GM08714 (cell line): ENCODE data around the gene TNS3.

Source experiments
- H3K4me3 ChIP-seq: fragments of 200-500 bp; sonication (Bioruptor generic); 2 replicates; pipeline ENCODE4 v1.5.1; 2014; ENCODE audit warnings: mild to moderate bottlenecking, low read length, inconsistent platforms
- ZNF274 ChIP-seq: IDR thresholded peaks from 2 replicates; pipeline ENCODE4 v1.6.1; 2012; ENCODE audit warnings: mild to moderate bottlenecking, low read depth, low read length

TNS3 gene

GRCh38 chr7:47389171-47389922, 192.6 kb downstream of the TNS3 start:
- no peak overlapping the region for H3K4me3 ChIP-seq
- no peak for TF ChIP-seq ZNF274

GRCh38 chr7:47387506-47387905, 194.4 kb downstream of the TNS3 start:
- TF ChIP-seq ZNF274, result no peak
- H3K4me3 ChIP-seq, result no peak overlapping the region

- no peak overlapping the region for H3K4me3 ChIP-seq
- no peak for TF ChIP-seq ZNF274
Measured at GRCh38 chr7:47386273-47386835, 195.6 kb downstream of the TNS3 start.

GRCh38 chr7:47385536-47386125, 196.3 kb downstream of the TNS3 start:
- H3K4me3 ChIP-seq, result no peak overlapping the region
- no peak for TF ChIP-seq ZNF274

GRCh38 chr7:47384755-47385535, 197.0 kb downstream of the TNS3 start:
- no peak for TF ChIP-seq ZNF274
- no peak overlapping the region for H3K4me3 ChIP-seq

- H3K4me3 ChIP-seq, result no peak overlapping the region
- TF ChIP-seq ZNF274, result no peak
Measured at GRCh38 chr7:47383696-47384445, 198.0 kb downstream of the TNS3 start.

- TF ChIP-seq ZNF274, result no peak
- no peak overlapping the region for H3K4me3 ChIP-seq
Measured at GRCh38 chr7:47383072-47383471, 198.8 kb downstream of the TNS3 start.

- H3K4me3 ChIP-seq, result no peak overlapping the region
- no peak for TF ChIP-seq ZNF274
Measured at GRCh38 chr7:47382200-47382599, 199.7 kb downstream of the TNS3 start.

GRCh38 chr7:47381134-47381495, 200.8 kb downstream of the TNS3 start:
- no peak overlapping the region for H3K4me3 ChIP-seq
- TF ChIP-seq ZNF274, result no peak

GRCh38 chr7:47380325-47381133, 201.4 kb downstream of the TNS3 start:
- no peak overlapping the region for H3K4me3 ChIP-seq
- TF ChIP-seq ZNF274, result no peak

- no peak overlapping the region for H3K4me3 ChIP-seq
- TF ChIP-seq ZNF274, result no peak
Measured at GRCh38 chr7:47379629-47380324, 202.1 kb downstream of the TNS3 start.

GRCh38 chr7:47378728-47379395, 203.0 kb downstream of the TNS3 start:
- no peak overlapping the region for H3K4me3 ChIP-seq
- TF ChIP-seq ZNF274, result no peak
